Measurements from ENCODE around the gene PRDM15.

PRDM15 gene

DNA sequence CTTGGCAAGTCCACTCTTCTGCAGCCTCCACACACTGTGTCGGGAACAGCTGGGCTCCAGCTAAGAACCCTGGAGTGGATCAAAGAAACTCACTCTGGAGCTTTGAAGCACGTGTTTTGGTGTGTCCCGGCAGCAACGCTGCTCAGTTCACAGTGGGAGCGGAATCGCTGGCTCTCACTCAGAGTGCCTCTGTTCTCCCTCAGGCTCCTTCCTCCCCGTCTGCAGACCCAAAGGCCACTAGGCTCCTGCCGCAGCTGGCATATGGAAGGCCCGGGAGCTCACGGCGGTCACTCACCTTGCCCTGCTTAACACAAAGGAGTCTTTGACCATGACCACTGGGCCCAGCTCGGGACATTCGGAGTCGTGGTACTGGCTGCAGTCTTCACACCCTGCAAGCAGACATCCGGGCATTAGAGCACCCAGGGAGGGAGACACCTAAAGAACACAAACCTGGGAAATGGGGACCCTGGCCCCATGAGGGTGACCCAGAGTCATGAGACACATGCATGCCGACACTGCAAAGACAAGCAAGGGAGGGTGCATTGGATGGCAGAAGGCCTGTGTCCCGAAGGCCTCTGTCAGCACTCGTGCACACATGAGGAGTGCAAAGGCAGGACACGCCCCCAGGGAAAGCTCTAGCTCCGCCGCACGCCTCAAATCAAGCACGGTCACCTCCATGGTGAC is 19.7 kb downstream of the PRDM15 start:
- no peak for DNase-seq

DNA sequence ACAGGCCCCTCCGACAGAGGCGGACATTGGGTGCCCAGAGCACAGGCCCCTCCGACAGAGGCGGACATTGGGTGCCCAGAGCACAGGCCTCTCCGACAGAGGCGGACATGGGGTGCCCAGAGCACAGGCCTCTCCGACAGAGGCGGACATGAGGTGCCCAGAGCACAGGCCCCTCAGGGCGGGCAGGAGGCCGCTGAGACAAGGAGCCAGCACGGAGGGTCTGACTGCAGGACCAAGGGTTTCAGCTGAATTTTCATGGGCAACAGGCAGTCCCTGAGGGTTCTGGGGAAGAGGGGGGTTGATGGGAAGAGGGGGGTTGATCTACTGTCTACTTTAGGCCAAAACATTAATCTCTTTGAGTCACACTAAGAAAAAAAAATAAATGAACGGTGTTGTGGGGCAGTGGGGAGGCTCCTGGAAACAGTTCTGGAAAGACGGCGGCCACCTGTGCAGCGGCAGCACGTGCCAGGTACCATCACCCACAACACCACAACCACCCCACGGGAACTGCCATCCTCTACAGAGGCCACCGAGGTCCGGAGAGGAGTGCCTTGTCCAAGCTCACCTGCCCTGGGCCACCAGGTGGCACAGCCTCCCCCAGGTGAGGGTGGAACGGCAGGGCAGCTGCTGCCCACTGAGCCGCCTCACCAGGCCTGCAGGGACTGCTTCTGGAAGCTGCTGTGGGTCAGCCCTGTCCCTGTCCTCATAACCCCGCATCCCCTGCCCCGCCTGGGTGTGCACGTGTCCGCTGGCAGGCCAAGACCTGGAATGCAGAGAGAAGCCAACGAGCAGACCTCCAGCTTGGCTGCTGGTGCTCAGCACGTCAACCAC is 20.5 kb downstream of the PRDM15 start:
- DNase-seq = no peak

DNA sequence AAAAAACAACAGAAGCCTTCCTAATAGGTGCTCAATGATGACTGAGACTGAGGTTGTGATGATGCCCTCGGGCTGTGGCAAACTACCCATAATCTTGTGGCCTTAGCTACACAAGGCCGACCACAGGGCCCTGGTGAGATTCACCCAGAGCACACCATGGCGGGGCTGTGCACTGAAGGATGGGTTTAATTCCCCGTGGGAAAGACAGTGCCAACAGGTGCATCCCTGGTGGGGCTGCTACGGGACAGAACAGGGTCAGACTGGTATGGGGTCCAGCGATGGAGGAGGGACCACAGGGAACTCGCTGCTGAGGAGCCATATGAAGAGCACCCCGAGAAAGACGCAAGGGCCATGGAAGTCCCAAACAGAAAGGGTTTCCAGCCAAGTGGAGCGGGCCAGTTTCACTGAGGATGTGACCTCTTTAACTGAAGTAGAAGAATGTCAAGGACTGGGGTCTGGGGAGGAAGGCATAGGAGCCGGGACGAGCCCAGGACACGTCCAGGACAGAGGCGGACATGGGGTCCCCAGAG is 21.3 kb downstream of the PRDM15 start:
- DNase-seq = no peak

DNA sequence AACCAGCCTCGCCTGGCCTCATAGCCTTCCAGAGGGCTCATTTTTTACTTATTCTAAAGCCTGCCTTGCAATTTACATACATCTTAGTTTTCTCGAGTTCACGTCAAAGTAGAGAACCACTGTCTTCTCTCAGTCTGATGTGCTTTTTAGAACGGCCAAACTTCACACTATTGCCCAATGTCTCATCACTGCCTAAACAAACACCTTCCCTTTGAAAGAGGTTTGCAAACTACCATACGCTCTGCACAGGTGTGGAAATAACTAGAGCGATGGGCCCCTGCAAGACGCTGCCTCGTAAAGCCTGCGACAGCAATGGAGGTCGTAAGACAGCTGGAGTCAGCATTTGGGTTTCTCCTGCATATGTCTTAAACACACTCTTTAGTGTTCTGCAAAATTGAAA is 22.6 kb downstream of the PRDM15 start:
- no peak for DNase-seq

DNA sequence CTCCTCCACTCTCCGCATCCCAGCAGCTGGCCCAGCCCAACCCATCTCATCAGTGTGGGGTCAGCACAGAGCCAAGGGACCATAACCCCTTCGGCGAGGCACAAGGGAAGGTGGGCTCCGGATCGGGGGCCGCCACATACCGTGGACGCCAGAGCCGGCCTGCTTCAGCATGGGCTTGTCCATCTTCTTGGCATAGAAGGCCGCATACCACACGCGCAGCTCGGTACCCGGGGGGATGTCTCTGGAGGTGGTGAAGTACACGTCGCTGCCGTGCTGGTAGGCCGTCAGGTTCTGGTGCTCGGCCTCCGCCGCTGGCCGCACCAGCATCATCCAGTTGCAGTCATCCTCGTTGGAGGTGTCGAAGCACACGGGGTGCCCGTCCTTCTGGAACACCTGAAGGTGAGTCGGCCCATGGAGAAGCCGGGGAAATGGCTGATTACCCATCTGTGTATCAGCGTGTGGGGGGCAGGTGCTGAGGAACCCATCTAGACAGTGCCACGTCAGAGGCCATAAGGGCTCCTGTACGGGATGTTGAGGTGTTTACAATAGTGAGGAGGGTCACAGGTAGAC is 24.6 kb downstream of the PRDM15 start:
- no peak for DNase-seq

DNA sequence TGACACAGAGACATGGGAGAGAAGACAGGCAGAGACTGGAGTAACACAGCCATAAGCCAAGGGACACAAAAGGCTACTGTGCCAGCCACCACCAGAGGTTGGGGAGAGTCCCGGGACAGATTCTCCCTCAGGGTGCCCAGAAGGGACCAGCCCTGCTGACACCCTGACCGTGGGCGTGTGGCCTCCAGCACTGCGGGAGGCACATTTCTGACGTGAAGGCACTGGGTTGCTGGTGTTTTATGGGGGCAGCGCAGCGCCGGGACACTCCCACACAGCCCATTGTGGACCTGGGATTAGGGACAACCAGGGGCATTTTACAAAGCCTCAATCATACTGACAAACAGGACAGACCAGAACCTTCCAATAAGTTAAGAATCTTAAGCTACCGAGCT is 26.2 kb downstream of the PRDM15 start:
- DNase-seq = no peak

DNA sequence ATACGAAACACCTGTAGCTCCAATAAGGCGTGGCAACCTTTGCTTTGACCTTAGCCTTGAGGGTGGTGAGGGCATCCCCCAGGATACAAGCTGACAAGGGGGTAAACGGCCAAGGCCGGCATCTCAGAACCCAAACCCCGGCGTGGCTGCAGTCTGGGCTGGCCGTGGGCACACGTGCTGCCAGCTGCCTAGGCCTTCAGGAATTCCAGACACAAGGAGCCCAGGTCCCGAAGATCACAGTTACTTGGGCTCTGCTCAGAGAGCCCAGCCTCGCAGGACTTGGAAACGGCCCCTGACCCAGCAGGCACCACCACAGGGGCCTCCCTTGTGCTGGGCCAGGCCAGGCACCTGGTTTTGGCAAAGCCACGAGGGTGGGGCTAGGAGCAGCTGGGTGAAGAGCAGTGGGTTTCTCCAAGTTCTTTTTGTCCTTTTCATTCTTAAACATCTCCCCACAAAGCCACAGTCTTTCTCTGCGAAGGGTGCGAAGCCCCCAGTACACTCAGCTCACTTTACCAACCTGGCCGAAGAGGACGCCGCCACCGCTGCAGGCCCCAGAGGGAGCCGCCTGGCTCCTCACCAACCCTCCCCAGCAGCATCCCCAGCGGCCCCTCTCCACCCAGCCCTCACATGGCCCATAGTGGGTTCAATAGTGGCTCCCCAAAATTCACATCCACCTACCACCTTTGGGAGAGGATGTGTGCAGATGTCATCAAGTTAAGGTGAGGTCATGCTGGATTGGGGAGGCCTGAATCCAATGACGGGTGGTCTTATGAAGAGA is 26.8 kb downstream of the PRDM15 start:
- DNase-seq = no peak

DNA sequence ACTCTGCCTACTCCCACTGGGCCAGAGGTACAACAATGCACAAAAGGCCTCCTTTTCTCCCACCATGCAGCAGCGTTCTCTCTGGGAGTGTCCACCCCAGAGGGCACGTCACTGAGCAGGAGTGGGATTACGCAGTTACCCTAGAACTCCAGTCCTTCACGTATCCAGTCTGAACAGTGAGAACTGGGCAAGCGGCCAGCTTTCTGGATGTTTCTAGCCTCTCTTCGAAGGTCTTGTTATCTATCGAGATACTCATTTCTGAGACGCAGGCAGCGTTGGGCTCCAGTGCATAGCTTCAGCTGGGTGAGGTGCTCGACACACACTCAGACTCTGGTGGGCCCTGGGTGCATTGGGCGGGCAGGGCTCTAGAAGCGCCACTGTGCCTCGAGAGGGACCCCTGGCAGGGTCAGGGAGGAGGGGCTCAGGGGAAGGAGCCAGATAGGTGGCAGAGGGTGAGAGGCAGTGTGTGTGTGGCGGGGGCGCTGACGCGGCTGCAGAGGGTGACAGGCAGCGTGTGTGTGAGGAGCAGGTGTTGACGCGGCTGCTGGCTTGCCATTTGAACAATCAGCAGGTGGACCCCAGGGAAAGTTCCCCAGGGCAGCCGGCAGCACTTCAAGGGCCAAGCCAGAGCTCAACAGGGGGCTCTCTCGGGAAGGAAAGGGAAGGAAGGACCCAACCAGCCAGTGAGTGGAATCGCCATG is 27.9 kb downstream of the PRDM15 start:
- no peak for DNase-seq

DNA sequence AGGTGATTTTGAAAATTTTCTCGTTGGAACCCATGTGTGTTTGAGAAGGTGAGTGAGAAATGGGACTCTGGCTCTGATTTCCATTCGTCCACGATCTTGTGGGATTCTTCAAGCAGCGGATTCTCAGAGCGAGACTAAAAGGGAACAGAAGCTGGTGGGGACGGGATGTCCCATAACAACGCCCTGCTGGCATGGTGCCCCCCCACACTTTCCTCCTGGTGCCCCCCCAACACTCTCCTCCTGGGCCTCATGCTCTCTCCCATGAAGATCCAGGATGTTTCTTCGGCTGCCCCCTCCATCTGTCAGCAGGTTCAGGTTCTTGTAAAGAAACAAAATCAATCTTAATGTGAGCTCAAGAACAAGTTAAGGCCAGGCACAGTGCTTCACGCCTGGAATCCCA is 29.1 kb downstream of the PRDM15 start:
- no peak for DNase-seq

DNA sequence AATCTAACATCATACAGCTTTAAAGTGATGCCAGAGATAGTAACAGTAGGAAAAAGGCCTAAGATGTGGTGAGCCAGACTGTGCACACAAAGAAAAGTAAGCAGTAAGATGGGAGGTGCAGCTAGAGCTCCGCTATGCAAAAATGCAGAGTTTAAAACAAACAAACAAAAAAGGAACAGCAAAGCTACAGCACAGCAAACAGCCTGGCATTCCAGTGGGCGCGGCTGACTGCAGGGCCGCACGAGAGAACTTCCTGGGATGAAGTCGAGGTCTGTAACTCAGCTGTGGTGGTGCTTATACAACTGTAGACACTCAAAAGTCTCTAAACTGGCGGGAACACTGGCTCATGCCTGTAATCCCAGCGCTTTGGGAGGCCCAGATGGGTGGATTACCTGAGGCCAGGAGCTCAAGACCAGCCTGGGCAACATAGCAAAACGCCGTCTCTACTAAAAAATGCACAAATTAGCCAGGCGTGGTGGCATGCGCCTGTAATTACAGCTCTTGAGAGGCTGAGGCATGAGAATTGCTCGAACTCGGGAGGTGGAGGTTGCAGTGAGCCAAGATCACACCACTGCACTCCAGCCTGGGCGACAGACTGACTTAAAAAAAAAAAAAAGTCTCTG is 30.1 kb downstream of the PRDM15 start:
- DNase-seq = no peak

DNA sequence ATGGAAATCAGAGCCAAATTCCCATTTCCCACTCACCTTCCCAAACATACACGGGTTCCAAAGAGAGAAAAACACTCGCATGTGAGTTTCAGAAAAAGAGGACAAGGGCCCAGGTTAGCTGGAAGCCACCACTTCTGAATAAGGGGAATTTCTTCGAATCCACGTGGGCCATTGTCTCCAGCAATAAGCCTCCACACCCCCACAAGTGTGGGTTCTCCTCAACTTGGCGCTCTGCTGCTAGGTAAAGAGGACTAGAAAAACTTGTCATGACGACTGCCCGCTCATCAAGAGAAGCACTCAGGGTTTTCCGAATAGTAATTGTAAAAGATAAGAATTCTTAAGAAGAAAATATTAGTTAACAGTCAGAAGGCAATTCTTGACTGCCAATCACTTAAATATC is 30.6 kb downstream of the PRDM15 start:
- DNase-seq = no peak

DNA sequence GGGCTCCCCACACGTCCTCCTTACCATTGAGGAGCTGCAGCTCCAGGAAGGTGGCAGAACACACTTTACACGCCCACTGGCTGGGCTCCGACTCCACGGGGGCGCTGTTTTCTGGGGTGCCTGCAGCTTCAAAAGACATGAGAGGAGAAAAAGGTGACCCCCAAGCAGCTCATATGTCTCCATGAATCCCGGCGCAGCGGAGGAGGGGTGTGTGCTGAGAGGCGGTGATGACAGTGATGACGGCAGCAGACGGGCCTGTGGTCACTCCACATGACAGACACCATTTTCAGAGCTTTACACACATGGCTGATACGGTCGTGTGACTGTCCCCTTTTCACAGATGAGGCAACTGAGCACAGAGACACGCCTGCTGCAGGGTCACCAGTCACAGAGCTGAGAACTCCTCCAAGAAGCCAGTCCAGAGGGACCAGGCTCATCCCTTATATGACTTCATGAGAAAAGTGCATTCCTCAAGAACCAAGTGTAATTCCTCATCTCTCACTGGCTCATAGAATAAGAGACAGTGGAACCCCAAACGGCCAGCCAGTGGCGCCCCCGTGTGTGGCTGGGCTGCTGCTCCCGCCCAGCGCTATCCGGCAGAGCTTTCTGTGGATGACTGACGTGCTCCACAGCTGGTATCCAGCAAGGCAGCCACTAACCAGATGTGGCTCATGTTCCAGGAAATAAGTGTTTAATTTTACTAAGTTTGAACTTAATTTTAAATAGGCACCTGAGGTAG is 31.9 kb downstream of the PRDM15 start:
- no peak for DNase-seq

DNA sequence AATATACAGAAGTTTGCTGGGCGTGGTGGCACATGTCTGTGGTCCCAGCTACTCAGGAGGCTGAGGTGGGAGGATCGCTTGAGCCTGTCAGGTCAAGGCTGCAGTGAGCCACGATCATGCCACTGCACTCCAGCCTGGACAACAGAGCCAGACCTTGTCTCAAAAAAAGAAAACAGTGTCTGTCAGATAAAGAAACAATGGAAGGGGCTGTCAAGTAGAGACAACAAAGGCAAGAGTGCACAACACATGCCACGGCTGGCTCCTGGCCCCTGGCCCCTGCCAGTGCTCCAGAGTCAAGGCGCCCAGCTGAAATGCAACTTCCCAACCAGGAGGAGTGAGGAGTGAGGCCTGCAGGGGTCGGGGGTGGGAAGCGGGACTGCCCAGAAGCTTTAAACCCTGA is 32.6 kb downstream of the PRDM15 start:
- DNase-seq = no peak

DNA sequence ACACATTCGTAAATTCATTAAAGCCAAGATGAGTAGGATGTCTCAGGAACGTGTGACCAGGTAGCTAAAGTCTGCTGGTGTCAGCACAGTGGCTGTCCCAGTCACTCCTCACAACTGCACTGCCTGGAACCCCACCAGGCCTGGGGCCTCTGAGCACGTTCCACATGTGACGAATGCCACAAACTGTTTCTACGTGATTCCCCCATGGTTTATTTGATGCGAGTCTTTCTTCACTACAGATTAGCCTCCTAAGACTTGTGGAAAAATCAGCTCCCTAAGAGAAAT is 33.2 kb downstream of the PRDM15 start:
- no peak for DNase-seq

DNA sequence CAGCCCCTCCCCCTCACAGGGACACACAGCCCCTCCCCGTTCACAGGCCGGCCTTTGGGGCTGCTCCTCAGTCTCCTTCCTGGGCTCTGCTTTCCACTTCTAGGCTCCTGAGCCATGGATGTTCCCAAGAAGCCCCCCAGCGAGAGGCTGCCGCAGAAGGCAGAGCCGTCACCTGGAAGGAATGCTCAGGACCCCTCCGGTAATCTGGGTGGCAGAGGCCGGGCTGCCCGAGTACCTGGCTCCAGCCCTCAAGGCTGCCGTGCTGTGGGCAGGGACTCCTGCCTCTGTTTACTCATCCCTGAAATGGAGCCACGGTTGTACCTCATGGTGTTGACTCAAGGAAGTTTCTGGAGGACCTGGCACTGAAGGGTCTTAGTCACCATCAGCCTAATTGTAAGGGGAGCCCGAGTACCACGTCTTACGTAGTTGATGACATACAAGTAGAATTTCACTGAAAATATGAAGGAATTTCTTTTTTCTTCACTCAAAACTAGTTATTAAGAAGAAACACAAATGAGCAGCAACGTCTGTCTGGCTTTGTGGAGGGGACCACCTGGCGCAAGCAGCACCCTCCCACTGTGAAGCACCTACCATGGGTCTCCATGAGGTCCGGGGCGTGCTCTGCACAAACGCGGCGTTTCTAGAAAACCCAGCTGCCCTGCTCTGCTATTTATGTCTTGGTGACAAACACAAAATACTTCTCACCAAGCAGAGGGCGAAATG is 33.7 kb downstream of the PRDM15 start:
- no peak for DNase-seq

DNA sequence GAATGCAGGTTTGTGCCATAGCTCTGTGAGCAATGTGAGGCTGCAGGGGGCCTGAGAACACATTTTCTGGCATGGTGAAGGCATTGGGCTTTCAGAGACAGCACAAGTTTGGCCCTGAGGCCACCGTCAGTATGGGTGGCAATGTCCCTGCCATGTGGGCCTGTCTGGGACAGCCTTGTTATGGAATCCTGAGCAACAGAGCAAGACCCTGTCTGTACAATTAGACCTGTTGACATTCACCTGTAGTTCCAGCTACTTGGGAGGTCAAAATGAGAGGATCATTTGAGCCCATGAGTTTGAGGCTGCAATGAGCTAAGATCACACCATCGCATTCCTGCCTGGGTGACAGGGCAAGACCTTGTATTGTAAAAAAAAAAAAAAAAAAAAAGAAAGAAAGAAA is 35.6 kb downstream of the PRDM15 start:
- DNase-seq = no peak

DNA sequence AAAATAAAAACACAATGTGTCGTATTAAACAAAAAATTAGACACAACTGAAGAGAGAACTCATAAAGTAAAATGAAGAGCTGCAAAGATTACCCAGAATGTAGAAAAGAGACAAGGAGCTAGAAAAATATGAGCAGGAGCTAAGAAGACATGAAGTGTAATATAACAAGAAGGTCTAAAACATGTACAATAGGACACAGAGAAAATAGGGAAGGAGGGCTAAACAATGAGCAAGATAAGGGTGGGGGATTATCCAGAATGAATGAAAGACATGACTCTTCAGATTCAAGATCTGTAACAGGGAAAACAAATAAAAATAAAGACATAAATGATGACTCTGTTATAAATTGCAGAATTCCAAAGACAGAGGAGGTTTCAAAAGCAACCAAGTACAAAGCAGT is 38.3 kb downstream of the PRDM15 start:
- DNase-seq = no peak

DNA sequence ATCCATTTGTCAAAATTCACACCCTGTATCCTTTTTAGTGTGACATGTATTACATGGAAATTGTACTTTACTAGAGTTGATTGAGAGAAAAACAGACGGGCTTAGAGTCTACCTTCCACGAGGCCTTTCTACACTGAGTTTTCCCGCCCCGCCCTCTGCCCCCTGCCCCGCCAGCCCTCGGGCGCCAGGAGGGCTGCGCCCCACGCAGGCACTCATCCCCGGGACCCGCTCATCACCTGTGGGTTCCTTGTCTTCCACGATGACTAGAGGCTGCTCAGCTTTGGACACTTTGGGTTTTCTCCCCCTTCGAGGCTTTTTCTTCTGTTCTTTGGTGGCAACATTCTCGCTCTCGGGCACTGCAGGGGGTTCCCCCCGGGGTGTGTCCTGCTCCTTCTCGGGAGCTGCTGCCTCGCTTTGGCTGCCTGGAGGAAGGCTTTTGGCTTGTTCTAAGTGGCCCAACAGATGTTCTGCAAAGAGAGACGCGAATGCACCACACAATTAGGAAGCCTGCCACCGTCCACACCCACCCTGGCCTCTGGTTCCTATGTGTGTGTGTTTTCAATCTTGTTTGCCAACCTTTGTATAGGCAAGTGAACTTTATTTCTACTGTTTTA is 39.6 kb downstream of the PRDM15 start:
- no peak for DNase-seq

DNA sequence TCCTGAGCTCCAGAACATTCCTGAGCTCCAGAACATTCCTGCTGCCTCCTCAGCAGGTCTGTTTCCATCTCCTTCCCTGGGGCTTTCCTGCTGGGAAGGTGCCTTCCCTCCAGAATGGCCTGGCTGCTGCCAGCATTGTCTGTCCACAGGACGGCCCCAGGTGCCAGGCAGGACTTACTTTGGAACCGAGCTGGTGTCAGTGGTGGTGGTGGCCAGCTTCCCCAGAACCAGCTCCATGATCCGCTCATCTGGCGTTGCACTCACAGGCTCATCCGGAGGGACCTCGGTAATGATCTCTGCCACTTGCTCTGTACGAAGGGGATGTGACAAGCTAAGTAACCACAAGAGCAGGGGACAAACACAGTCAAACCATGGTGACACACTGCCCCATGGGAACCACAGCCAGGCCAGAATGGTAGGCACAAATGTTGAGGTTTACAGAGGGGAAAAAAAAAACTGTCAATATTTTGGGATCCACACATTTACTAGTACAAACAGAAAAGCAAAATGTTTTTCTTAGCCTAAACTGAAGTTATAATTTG is 41.3 kb downstream of the PRDM15 start:
- DNase-seq = no peak

Data from SIG-M5 (cell line).